HepG2 (cell line): ENCODE data around the gene SQOR. TPM values are rescaled to one million over a fixed set of nuclear protein-coding genes. Genes with fewer than 3 reads are reported as not detected.

Experiments used
- ATAC-seq: fragments of 200-7000 bp; cut with Tn5 transposase; 3 replicates; pipeline ENCODE4 v1.9.1; 2020; ENCODE audit warnings: mild to moderate bottlenecking, moderate library complexity
- BruUV-seq: library from RNA; stranded (reverse); fragments of 400-500 nt; replicated peaks from 2 replicates; lab custom pipeline; 2021; lab: Mats Ljungman, UMichigan
- CTCF ChIA-PET: fragments of 300-600 bp; formaldehyde crosslinking; extraction: SDS; loops from one replicate; lab custom pipeline; 2021; ENCODE audit warnings: low total read pairs, inconsistent platforms, low intra/inter-chr PET ratio; lab: Yijun Ruan, JAX
- POLR2A ChIA-PET: fragments of 350-600 bp; sonication (Branson Sonifier 250); formaldehyde crosslinking; loops from one replicate; lab custom pipeline; 2020; ENCODE audit warnings: antibody characterized with exemption, inconsistent platforms; lab: Yijun Ruan, JAX
- DNase-seq: peaks from one replicate; pipeline ENCODE4 v3.0.0-alpha.2; 2015; ENCODE audit warnings: low spot score
- FAIRE-seq: peaks from 3 replicates; lab custom pipeline; 2011; peaks lifted over from hg19 to GRCh38; lab: Jason Lieb, UNC
- H2AFZ ChIP-seq: one replicate; pipeline ENCODE4 v1.6.1; 2011; ENCODE audit warnings: low read length, inconsistent platforms
- H3K27ac ChIP-seq: fragments of 300-600 bp; 3 replicates; pipeline ENCODE4 v1.8.0; 2011; ENCODE audit warnings: mixed run types, mild to moderate bottlenecking, mixed read lengths, low read length, inconsistent platforms; ENCODE audit not compliant: insufficient read depth; ENCODE audit errors: extremely low read length
- H3K27me3 ChIP-seq, 2 experiments: fragments of 200-600 bp in 1 of 2; 2 replicates in 1 of 2; 3 replicates in 1 of 2; pipeline versions ENCODE4 v1.6.0 to v1.8.0; 2011; ENCODE audit warnings: low read length in 2 of 2, mild to moderate bottlenecking in 2 of 2, moderate library complexity in 2 of 2, inconsistent platforms in 1 of 2; ENCODE audit not compliant: insufficient read depth in 2 of 2, control insufficient read depth in 1 of 2
- H3K36me3 ChIP-seq, 2 experiments: fragments of 200-600 bp in 1 of 2; replicated peaks in 1 of 2; 2 replicates in 1 of 2; 3 replicates in 1 of 2; pipeline versions ENCODE4 v1.5.1 to v1.8.0; 2011; ENCODE audit warnings: low read length in 2 of 2, inconsistent platforms in 1 of 2; ENCODE audit not compliant: insufficient read depth in 2 of 2, control insufficient read depth in 1 of 2
- H3K4me1 ChIP-seq: 2 replicates; pipeline ENCODE4 v1.5.1; 2012; ENCODE audit warnings: low read length, inconsistent platforms; ENCODE audit not compliant: insufficient read depth
- H3K4me2 ChIP-seq: 2 replicates; pipeline ENCODE4 v1.6.0; 2011; ENCODE audit warnings: low read depth, low read length, inconsistent platforms
- H3K4me3 ChIP-seq, 3 experiments: fragments of 200-600 bp in 1 of 3; sonication (generic), shearing (Covaris generic) in 1 of 3; replicated peaks in 1 of 3; 2 replicates each; pipeline ENCODE4 v1.5.1; 2011 to 2016; ENCODE audit warnings: low read length in 3 of 3, inconsistent platforms in 2 of 3, low read depth in 2 of 3, mild to moderate bottlenecking in 2 of 3, control low read depth in 1 of 3, mixed read lengths in 1 of 3; ENCODE audit not compliant: insufficient read depth in 1 of 3
- H3K79me2 ChIP-seq: one replicate; pipeline ENCODE4 v1.6.1; 2011; ENCODE audit warnings: low read length, inconsistent platforms; ENCODE audit not compliant: insufficient read depth
- H3K9ac ChIP-seq: 2 replicates; pipeline ENCODE4 v1.6.0; 2011; ENCODE audit warnings: mild to moderate bottlenecking, low read depth, low read length, inconsistent platforms; ENCODE audit not compliant: insufficient read depth
- H3K9me3 ChIP-seq: 2 replicates; pipeline ENCODE4 v1.5.1; 2012; ENCODE audit warnings: mild to moderate bottlenecking, low read length
- H4K20me1 ChIP-seq: 2 replicates; pipeline ENCODE4 v1.6.0; 2011; ENCODE audit warnings: inconsistent platforms, mild to moderate bottlenecking, low read length, moderate library complexity; ENCODE audit not compliant: insufficient read depth
- CREM ChIP-seq, 2 experiments: sonication (generic) in 1 of 2; formaldehyde crosslinking in 1 of 2; IDR thresholded peaks; 2 replicates each; pipeline versions ENCODE4 v1.4.0 to v1.6.1; 2016 to 2020; ENCODE audit warnings: antibody characterized with exemption in 1 of 2, mild to moderate bottlenecking in 1 of 2, missing genetic modification reagents in 1 of 2
- MATR3 ChIP-seq: sonication (generic); formaldehyde crosslinking; IDR thresholded peaks from 2 replicates; pipeline ENCODE4 v1.4.0; 2020; ENCODE audit warnings: missing genetic modification reagents
- NFYB ChIP-seq: sonication (generic); formaldehyde crosslinking; IDR thresholded peaks from 2 replicates; pipeline ENCODE4 v1.4.0; 2020; ENCODE audit warnings: missing genetic modification reagents
- SCMH1 ChIP-seq: sonication (generic); formaldehyde crosslinking; IDR thresholded peaks from 2 replicates; pipeline ENCODE4 v1.9.0; 2021; ENCODE audit warnings: missing genetic modification reagents, mild to moderate bottlenecking, borderline replicate concordance
- TRIM24 ChIP-seq: sonication (generic); formaldehyde crosslinking; IDR thresholded peaks from 2 replicates; pipeline ENCODE4 v1.8.0; 2022; ENCODE audit warnings: mild to moderate bottlenecking, missing genetic modification reagents
- ZNF256 ChIP-seq: sonication (generic); formaldehyde crosslinking; conservative IDR thresholded peaks from 2 replicates; pipeline ENCODE4 v1.4.0; 2020; ENCODE audit warnings: missing genetic modification reagents
- ZNF547 ChIP-seq: sonication (generic); formaldehyde crosslinking; IDR thresholded peaks from 2 replicates; pipeline ENCODE4 v1.5.1; 2020; ENCODE audit warnings: mild to moderate bottlenecking, missing genetic modification reagents
- ZNF737 ChIP-seq: sonication (generic); formaldehyde crosslinking; IDR thresholded peaks from 2 replicates; pipeline ENCODE4 v1.5.0; 2020; ENCODE audit warnings: missing genetic modification reagents, mild to moderate bottlenecking, borderline replicate concordance
- ZNF83 ChIP-seq: sonication (generic); formaldehyde crosslinking; IDR thresholded peaks from 2 replicates; pipeline ENCODE4 v1.4.0; 2020; ENCODE audit warnings: missing genetic modification reagents, mild to moderate bottlenecking, borderline replicate concordance
- in situ Hi-C: cut with HindIII; loops from 2 replicates; pipeline ENCODE4 v1.10.0; 2017; ENCODE audit warnings: low pct_unique_long_range_greater_than_20kb; ENCODE audit not compliant: extremely low pct_ligation_motif_present
- intact Hi-C: fragments of 100-400 bp; cut with micrococcal nuclease; formaldehyde crosslinking; loops from one replicate; pipeline ENCODE4 v1.10.0; 2022; ENCODE audit not compliant: unreplicated experiment
- polyA plus RNA-seq, 8 experiments: library from polyadenylated mRNA; depleted of rRNA in 3 of 8; stranded (reverse) in 7 of 8; unstranded in 1 of 8; fragments of >200 nt; fragmentation: Illumina TruSeq in 4 of 8; extraction: Trizol in 4 of 8; gene quantifications; 2 replicates each; pipeline versions ENCODE4 v1.2.1 to v1.2.3, GENCODE V29; 2011 to 2016; ENCODE audit warnings: low read depth in 4 of 8, missing spikeins in 1 of 8, mixed read lengths in 1 of 8; ENCODE audit not compliant: insufficient read depth in 1 of 8
- total RNA-seq, 5 experiments: library from RNA; depleted of rRNA; stranded (reverse); fragments of >200 nt; fragmentation: Illumina TruSeq; extraction: Trizol; gene quantifications; 2 replicates each; pipeline ENCODE4 v1.2.3, GENCODE V29; 2016; ENCODE audit warnings: low read depth in 1 of 5
- TF ChIP-seq, protein P1 (sequence below): sonication (generic); formaldehyde crosslinking; IDR thresholded peaks from 2 replicates; pipeline ENCODE4 v1.5.1; 2020; ENCODE audit warnings: missing genetic modification reagents, mild to moderate bottlenecking, borderline replicate concordance
- TF ChIP-seq, protein P2 (sequence below): sonication (generic); formaldehyde crosslinking; IDR thresholded peaks from 2 replicates; pipeline ENCODE4 v1.8.1; 2022; ENCODE audit warnings: low read depth, mild to moderate bottlenecking, missing genetic modification reagents
- TF ChIP-seq, protein P3 (sequence below): sonication (generic); formaldehyde crosslinking; IDR thresholded peaks from 2 replicates; pipeline ENCODE4 v1.5.1; 2020; ENCODE audit warnings: mild to moderate bottlenecking, missing genetic modification reagents, borderline replicate concordance

The SQOR gene
- total and polyA plus RNA-seq, 2 of the 13 experiments (the other 11 are each of a cell fraction or from before 2014, with no cell fraction given): 19.3 to 19.4 TPM

DNA sequence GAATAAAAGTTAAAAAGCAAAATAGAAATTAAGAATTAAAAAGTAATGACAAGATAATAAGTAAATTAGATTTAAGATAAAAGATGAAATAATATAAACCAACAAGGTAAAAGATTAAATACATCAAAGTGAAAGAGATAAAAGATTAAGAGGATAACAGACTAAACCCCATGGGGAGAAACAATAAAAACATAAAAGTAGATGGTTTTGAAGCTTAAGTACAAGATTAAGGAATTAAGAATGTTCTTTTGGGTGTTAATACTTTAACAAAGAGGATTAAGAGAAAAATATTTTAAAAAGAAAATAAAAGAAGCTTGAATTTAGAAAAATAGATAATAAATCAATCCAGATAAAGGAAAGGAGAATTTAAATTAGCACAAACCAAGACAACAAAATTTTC, 85.4 kb downstream of the SQOR start:
- Histone ChIP-seq H3K9me3 (no peaks in the 10 kb centered on the region), H3K4me2 (no peak overlapping the region), H3K79me2 (no peaks in the 10 kb centered on the region), H3K4me3 (no peak overlapping the region), H3K9ac (no peak overlapping the region), H3K27me3 (no peaks in the 10 kb centered on the region; a peak in 1 of 5 replicates), H3K4me1 (peaks cover 7% of the 10 kb centered on the region), H2AFZ (no peak overlapping the region), H3K27ac (no peak overlapping the region), H3K36me3 (no peaks in the 10 kb centered on the region), H4K20me1 (no peaks in the 10 kb centered on the region)
- ChIA-PET CTCF (no interaction called here), POLR2A (no interaction called here)
- intact Hi-C loops (no loop called here), in situ Hi-C loops (loop anchor here (25.0 kb wide), 1 partner anchor 367 kb away; no protein-coding TSS in a partner anchor)
- ATAC-seq (no peak), DNase-seq (no peak), FAIRE-seq (no peak)
- TF ChIP-seq ZNF737 (CRISPR knock-in tag) (no peak), MATR3 (CRISPR knock-in tag) (no peak), CREM (IDR thresholded peaks at IDR 0.05) (no peak), CREM (CRISPR knock-in tag; IDR thresholded peaks at IDR 0.05) (no peak), SCMH1 (CRISPR knock-in tag) (no peak), NFYB (CRISPR knock-in tag) (no peak), ZNF83 (CRISPR knock-in tag) (no peak), TRIM24 (CRISPR knock-in tag) (no peak), ZNF547 (CRISPR knock-in tag) (no peak), ZNF256 (CRISPR knock-in tag) (no peak)
- TF ChIP-seq, protein P1, sequence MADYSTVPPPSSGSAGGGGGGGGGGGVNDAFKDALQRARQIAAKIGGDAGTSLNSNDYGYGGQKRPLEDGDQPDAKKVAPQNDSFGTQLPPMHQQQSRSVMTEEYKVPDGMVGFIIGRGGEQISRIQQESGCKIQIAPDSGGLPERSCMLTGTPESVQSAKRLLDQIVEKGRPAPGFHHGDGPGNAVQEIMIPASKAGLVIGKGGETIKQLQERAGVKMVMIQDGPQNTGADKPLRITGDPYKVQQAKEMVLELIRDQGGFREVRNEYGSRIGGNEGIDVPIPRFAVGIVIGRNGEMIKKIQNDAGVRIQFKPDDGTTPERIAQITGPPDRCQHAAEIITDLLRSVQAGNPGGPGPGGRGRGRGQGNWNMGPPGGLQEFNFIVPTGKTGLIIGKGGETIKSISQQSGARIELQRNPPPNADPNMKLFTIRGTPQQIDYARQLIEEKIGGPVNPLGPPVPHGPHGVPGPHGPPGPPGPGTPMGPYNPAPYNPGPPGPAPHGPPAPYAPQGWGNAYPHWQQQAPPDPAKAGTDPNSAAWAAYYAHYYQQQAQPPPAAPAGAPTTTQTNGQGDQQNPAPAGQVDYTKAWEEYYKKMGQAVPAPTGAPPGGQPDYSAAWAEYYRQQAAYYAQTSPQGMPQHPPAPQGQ: no peak
- TF ChIP-seq, protein P2, sequence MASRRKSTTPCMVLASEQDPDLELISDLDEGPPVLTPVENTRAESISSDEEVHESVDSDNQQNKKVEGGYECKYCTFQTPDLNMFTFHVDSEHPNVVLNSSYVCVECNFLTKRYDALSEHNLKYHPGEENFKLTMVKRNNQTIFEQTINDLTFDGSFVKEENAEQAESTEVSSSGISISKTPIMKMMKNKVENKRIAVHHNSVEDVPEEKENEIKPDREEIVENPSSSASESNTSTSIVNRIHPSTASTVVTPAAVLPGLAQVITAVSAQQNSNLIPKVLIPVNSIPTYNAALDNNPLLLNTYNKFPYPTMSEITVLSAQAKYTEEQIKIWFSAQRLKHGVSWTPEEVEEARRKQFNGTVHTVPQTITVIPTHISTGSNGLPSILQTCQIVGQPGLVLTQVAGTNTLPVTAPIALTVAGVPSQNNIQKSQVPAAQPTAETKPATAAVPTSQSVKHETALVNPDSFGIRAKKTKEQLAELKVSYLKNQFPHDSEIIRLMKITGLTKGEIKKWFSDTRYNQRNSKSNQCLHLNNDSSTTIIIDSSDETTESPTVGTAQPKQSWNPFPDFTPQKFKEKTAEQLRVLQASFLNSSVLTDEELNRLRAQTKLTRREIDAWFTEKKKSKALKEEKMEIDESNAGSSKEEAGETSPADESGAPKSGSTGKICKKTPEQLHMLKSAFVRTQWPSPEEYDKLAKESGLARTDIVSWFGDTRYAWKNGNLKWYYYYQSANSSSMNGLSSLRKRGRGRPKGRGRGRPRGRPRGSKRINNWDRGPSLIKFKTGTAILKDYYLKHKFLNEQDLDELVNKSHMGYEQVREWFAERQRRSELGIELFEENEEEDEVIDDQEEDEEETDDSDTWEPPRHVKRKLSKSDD (CRISPR knock-in tag): no peak
- TF ChIP-seq, protein P3, sequence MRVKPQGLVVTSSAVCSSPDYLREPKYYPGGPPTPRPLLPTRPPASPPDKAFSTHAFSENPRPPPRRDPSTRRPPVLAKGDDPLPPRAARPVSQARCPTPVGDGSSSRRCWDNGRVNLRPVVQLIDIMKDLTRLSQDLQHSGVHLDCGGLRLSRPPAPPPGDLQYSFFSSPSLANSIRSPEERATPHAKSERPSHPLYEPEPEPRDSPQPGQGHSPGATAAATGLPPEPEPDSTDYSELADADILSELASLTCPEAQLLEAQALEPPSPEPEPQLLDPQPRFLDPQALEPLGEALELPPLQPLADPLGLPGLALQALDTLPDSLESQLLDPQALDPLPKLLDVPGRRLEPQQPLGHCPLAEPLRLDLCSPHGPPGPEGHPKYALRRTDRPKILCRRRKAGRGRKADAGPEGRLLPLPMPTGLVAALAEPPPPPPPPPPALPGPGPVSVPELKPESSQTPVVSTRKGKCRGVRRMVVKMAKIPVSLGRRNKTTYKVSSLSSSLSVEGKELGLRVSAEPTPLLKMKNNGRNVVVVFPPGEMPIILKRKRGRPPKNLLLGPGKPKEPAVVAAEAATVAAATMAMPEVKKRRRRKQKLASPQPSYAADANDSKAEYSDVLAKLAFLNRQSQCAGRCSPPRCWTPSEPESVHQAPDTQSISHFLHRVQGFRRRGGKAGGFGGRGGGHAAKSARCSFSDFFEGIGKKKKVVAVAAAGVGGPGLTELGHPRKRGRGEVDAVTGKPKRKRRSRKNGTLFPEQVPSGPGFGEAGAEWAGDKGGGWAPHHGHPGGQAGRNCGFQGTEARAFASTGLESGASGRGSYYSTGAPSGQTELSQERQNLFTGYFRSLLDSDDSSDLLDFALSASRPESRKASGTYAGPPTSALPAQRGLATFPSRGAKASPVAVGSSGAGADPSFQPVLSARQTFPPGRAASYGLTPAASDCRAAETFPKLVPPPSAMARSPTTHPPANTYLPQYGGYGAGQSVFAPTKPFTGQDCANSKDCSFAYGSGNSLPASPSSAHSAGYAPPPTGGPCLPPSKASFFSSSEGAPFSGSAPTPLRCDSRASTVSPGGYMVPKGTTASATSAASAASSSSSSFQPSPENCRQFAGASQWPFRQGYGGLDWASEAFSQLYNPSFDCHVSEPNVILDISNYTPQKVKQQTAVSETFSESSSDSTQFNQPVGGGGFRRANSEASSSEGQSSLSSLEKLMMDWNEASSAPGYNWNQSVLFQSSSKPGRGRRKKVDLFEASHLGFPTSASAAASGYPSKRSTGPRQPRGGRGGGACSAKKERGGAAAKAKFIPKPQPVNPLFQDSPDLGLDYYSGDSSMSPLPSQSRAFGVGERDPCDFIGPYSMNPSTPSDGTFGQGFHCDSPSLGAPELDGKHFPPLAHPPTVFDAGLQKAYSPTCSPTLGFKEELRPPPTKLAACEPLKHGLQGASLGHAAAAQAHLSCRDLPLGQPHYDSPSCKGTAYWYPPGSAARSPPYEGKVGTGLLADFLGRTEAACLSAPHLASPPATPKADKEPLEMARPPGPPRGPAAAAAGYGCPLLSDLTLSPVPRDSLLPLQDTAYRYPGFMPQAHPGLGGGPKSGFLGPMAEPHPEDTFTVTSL (CRISPR knock-in tag): no peak
- no TSS peak for BruUV-seq
